Endothelial cell of umbilical vein (primary cell): ENCODE data around the gene RNF19B. TPM values are rescaled to one million over a fixed set of nuclear protein-coding genes. Genes with fewer than 3 reads are reported as not detected.

ENCODE experiments used
- BruUV-seq: library from RNA; stranded (reverse); fragments of 400-500 nt; replicated peaks from 2 replicates; lab custom pipeline; 2021; lab: Mats Ljungman, UMichigan
- CTCF ChIA-PET: fragments of 300-600, 350-600 bp; sonication (Branson Sonifier 250); formaldehyde crosslinking; loops from one replicate; lab custom pipeline; 2021; ENCODE audit warnings: antibody characterized with exemption, inconsistent platforms; lab: Charles Lee
- POLR2A ChIA-PET: fragments of 300-600, 350-600 bp; sonication (Branson Sonifier 250); formaldehyde crosslinking; loops from one replicate; lab custom pipeline; 2021; ENCODE audit warnings: antibody characterized with exemption, inconsistent platforms; lab: Charles Lee
- DNase-seq: peaks from one replicate; pipeline ENCODE4 v3.0.0-alpha.2; 2011; ENCODE audit warnings: low read depth, low spot score
- FAIRE-seq: peaks from 2 replicates; lab custom pipeline; 2011; peaks lifted over from hg19 to GRCh38; lab: Jason Lieb, UNC
- H2AFZ ChIP-seq: 2 replicates; pipeline ENCODE4 v1.6.0; 2012; ENCODE audit warnings: low read depth, low read length, control low read depth, inconsistent platforms
- H3K27ac ChIP-seq: 2 replicates; pipeline ENCODE4 v1.5.1; 2011; ENCODE audit warnings: low read depth, mild to moderate bottlenecking, control low read depth, low read length, moderate library complexity; ENCODE audit not compliant: insufficient read depth
- H3K27me3 ChIP-seq, 2 experiments: 2 replicates each; pipeline versions ENCODE4 v1.6.0 to v1.6.1; 2011; ENCODE audit warnings: low read length in 2 of 2, mixed read lengths in 1 of 2; ENCODE audit not compliant: control insufficient read depth in 2 of 2, insufficient read depth in 2 of 2
- H3K36me3 ChIP-seq, 2 experiments: 2 replicates in 1 of 2; 3 replicates in 1 of 2; pipeline ENCODE4 v1.5.1; 2011; ENCODE audit warnings: low read length in 2 of 2, mild to moderate bottlenecking in 1 of 2, moderate library complexity in 1 of 2; ENCODE audit not compliant: control insufficient read depth in 2 of 2, insufficient read depth in 2 of 2; ENCODE audit errors: extremely low read depth in 1 of 2
- H3K4me1 ChIP-seq: 3 replicates; pipeline ENCODE4 v1.5.1; 2011; ENCODE audit warnings: mild to moderate bottlenecking, low read length; ENCODE audit not compliant: control insufficient read depth, insufficient read depth; ENCODE audit errors: extremely low read depth
- H3K4me2 ChIP-seq: 2 replicates; pipeline ENCODE4 v1.6.1; 2011; ENCODE audit warnings: low read length, control low read depth, mixed read lengths; ENCODE audit not compliant: insufficient read depth
- H3K4me3 ChIP-seq, 3 experiments: fragments of 200-600 bp in 1 of 3; sonication (generic), shearing (Covaris generic) in 1 of 3; replicated peaks in 1 of 3; 2 replicates each; pipeline ENCODE4 v1.5.1; 2011 to 2016; ENCODE audit warnings: control low read depth in 3 of 3, low read length in 3 of 3, mild to moderate bottlenecking in 2 of 3, inconsistent platforms in 1 of 3, low read depth in 1 of 3, moderate library complexity in 1 of 3; ENCODE audit not compliant: insufficient read depth in 1 of 3
- H3K79me2 ChIP-seq: 2 replicates; pipeline ENCODE4 v1.6.0; 2012; ENCODE audit warnings: low read length, inconsistent platforms; ENCODE audit not compliant: control insufficient read depth, insufficient read depth
- H3K9ac ChIP-seq: replicated peaks from 2 replicates; pipeline ENCODE3; 2011; ENCODE audit warnings: low read length, control low read depth; ENCODE audit not compliant: insufficient read depth; ENCODE audit errors: extremely low read depth
- H3K9me1 ChIP-seq: replicated peaks from 3 replicates; pipeline ENCODE4 v1.6.0; 2011; ENCODE audit warnings: mild to moderate bottlenecking, low read length; ENCODE audit not compliant: control insufficient read depth, insufficient read depth; ENCODE audit errors: extremely low read depth
- H3K9me3 ChIP-seq: replicated peaks from 2 replicates; pipeline ENCODE4 v1.5.1; 2012; ENCODE audit warnings: low read length, inconsistent platforms; ENCODE audit not compliant: control insufficient read depth, insufficient read depth
- H4K20me1 ChIP-seq: replicated peaks from 2 replicates; pipeline ENCODE3; 2011; ENCODE audit warnings: mild to moderate bottlenecking, low read length; ENCODE audit not compliant: control insufficient read depth, insufficient read depth; ENCODE audit errors: extremely low read depth
- EZH2 ChIP-seq: IDR thresholded peaks from 2 replicates; pipeline ENCODE4 v1.6.1; 2012; ENCODE audit warnings: borderline replicate concordance, low read depth, mild to moderate bottlenecking, moderate library complexity, low read length, inconsistent platforms; ENCODE audit not compliant: severe bottlenecking
- FOS ChIP-seq: IDR thresholded peaks from 2 replicates; pipeline ENCODE4 v1.6.1; 2011; ENCODE audit warnings: mild to moderate bottlenecking, low read length, moderate library complexity, borderline replicate concordance; ENCODE audit not compliant: insufficient read depth
- GATA2 ChIP-seq: IDR thresholded peaks from 2 replicates; pipeline ENCODE4 v1.7.0; 2011; ENCODE audit warnings: low read depth, mild to moderate bottlenecking, moderate library complexity, mixed read lengths, low read length; ENCODE audit not compliant: insufficient read length, insufficient read depth
- JUN ChIP-seq: IDR thresholded peaks from 2 replicates; pipeline ENCODE4 v1.6.1; 2011; ENCODE audit warnings: borderline replicate concordance, low read depth; ENCODE audit not compliant: insufficient read length, insufficient read depth
- MAX ChIP-seq: IDR thresholded peaks from 2 replicates; pipeline ENCODE4 v1.6.1; 2011; ENCODE audit not compliant: insufficient read depth, insufficient read length
- MYC ChIP-seq: IDR thresholded peaks from one replicate; pipeline ENCODE4 v1.6.1; 2011; ENCODE audit warnings: mild to moderate bottlenecking, low read depth, low read length
- POLR2A ChIP-seq: IDR thresholded peaks from 2 replicates; pipeline ENCODE4 v1.6.1; 2012; ENCODE audit warnings: low read depth, mild to moderate bottlenecking, control low read depth, low read length
- POLR2AphosphoS5 ChIP-seq: IDR thresholded peaks from 2 replicates; pipeline ENCODE4 v1.6.1; 2012; ENCODE audit warnings: low read depth, mild to moderate bottlenecking, control low read depth, low read length, moderate library complexity; ENCODE audit not compliant: insufficient read depth
- dilution Hi-C: fragments of 300-500 bp; cut with MboI; formaldehyde crosslinking; loops from one replicate; pipeline ENCODE4 v1.15.0; 2019; ENCODE audit warnings: low sequenced_read_pairs; ENCODE audit not compliant: extremely low pct_ligation_motif_present
- intact Hi-C: fragments of 100-400 bp; cut with micrococcal nuclease; formaldehyde crosslinking; loops from one replicate; pipeline ENCODE4 v1.10.0; 2022
- polyA plus RNA-seq, 4 experiments: library from polyadenylated mRNA; depleted of rRNA in 3 of 4; stranded (reverse) in 3 of 4; unstranded in 1 of 4; fragments of >200 nt; gene quantifications; 2 replicates each; pipeline versions ENCODE4 v1.2.1 to v1.2.3, GENCODE V29; 2011 to 2012; ENCODE audit warnings: missing spikeins in 1 of 4
- total RNA-seq: library from RNA; stranded (reverse); gene quantifications from 2 replicates; pipeline ENCODE4 v1.2.3, GENCODE V29; 2021
- TF ChIP-seq, protein P1 (sequence below), 2 donors: IDR thresholded peaks; 1 replicate in 1 of 2; 2 replicates in 1 of 2; pipeline ENCODE4 v1.5.1; 2011; ENCODE audit warnings: low read length in 2 of 2, mild to moderate bottlenecking in 2 of 2, moderate library complexity in 2 of 2, control low read depth in 1 of 2, inconsistent platforms in 1 of 2, low read depth in 1 of 2; ENCODE audit not compliant: insufficient read depth in 1 of 2; ENCODE audit errors: extremely low read depth in 1 of 2

Gene RNF19B
- total and polyA plus RNA-seq, 2 donors (not counting 3 experiments of a cell fraction or from before 2014, with no cell fraction given) = 19.2 to 25.6 TPM

DNA sequence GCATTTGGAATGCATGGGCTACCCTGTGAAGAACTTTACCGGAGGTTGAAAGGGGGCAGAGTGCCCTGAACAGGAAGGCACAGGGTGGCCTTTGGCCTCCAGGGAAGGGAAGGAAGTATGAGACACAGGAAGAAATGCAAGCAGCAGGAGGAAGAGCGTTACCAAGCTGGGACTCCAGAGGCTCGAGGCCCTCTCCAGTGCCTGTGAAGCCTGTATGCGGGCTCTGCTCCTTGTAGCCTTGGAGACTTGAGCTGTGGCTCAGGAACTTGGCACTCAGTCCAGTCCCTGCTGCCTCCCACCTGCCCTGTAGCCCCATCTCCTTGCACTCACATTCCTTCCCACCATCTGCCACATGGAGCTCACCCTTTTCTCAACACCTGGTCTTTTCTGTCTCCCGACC is 33.5 kb upstream of the RNF19B start:
- dilution Hi-C loops (no loop called here), intact Hi-C loops (loop anchor here (1.0 kb wide), 2 partner anchors 8 to 34 kb away; partner anchors contain the start of gene RNF19B)
- no TSS peak for BruUV-seq
- H3K4me1 ChIP-seq = peaks cover 40% of the 10 kb centered on the region
- CTCF ChIA-PET = interaction anchor here (0.7 to 3.0 kb wide), 12 partner anchors 9 to 105 kb away, joined by 3 to 47 read pairs (median 4); no protein-coding TSS in a partner anchor
- no peak overlapping the region for H2AFZ ChIP-seq
- peak overlapping the region; percentile 31 for H3K9ac ChIP-seq
- H3K4me2 ChIP-seq = peak overlapping the region; percentile 32
- no peaks in the 10 kb centered on the region for H3K9me1 ChIP-seq
- POLR2A ChIA-PET = interaction anchor here (0.5 to 2.6 kb wide), 4 partner anchors 8 to 44 kb away, joined by 3 to 15 read pairs (median 6); partner anchors contain the start of gene RNF19B
- no peak overlapping the region for H3K4me3 ChIP-seq
- no peaks in the 10 kb centered on the region for H3K36me3 ChIP-seq
- no peaks in the 10 kb centered on the region for H3K9me3 ChIP-seq
- DNase-seq = peak; percentile 72
- peak overlapping the region; percentile 81 for H3K27ac ChIP-seq
- H3K27me3 ChIP-seq = no peaks in the 10 kb centered on the region
- TF ChIP-seq FOS = peak; percentile 87
- TF ChIP-seq GATA2 = peak; percentile 58
- TF ChIP-seq MYC = no peak
- peak; percentile 89 for TF ChIP-seq POLR2AphosphoS5
- no peak for TF ChIP-seq MAX
- TF ChIP-seq JUN = peak; percentile 84
- TF ChIP-seq EZH2 = no peak
- TF ChIP-seq, protein P1, sequence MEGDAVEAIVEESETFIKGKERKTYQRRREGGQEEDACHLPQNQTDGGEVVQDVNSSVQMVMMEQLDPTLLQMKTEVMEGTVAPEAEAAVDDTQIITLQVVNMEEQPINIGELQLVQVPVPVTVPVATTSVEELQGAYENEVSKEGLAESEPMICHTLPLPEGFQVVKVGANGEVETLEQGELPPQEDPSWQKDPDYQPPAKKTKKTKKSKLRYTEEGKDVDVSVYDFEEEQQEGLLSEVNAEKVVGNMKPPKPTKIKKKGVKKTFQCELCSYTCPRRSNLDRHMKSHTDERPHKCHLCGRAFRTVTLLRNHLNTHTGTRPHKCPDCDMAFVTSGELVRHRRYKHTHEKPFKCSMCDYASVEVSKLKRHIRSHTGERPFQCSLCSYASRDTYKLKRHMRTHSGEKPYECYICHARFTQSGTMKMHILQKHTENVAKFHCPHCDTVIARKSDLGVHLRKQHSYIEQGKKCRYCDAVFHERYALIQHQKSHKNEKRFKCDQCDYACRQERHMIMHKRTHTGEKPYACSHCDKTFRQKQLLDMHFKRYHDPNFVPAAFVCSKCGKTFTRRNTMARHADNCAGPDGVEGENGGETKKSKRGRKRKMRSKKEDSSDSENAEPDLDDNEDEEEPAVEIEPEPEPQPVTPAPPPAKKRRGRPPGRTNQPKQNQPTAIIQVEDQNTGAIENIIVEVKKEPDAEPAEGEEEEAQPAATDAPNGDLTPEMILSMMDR (IDR thresholded peaks at IDR 0.05; ENCODE audit: extremely low read depth in 1 of 2, insufficient read depth in 1 of 2, low read depth in 1 of 2, low read length in 2 of 2) = no peak
- peak; percentile 50 for TF ChIP-seq POLR2A
- H3K79me2 ChIP-seq = no peaks in the 10 kb centered on the region
- H4K20me1 ChIP-seq = no peaks in the 10 kb centered on the region
- peak; percentile 100 for FAIRE-seq
